Cardiac muscle cell (in vitro differentiated cells and primary cell): ENCODE measurements around the gene PPM1A. TPM values are rescaled to one million over a fixed set of nuclear protein-coding genes. Genes with fewer than 3 reads are reported as not detected.

ENCODE experiments used
- DNase-seq, 2 donors: peaks; one replicate each; pipeline versions ENCODE4 v3.0.0 to v3.0.0-alpha.2; 2010 to 2017; ENCODE audit warnings: low read depth in 1 of 2, low spot score in 1 of 2
- H3K27ac ChIP-seq: fragments of 200-600 bp; sonication (generic); 2 replicates; pipeline ENCODE4 v1.5.1; 2016
- H3K27me3 ChIP-seq: fragments of 200-600 bp; sonication (generic); 2 replicates; pipeline ENCODE4 v1.6.0; 2016; ENCODE audit warnings: control low read depth
- H3K36me3 ChIP-seq: fragments of 200-600 bp; sonication (generic); 2 replicates; pipeline ENCODE4 v1.5.1; 2016; ENCODE audit warnings: control low read depth
- H3K4me1 ChIP-seq: fragments of 200-600 bp; sonication (generic); 2 replicates; pipeline ENCODE4 v1.8.1; 2017; ENCODE audit warnings: low read depth, mild to moderate bottlenecking, mixed run types
- H3K4me3 ChIP-seq: fragments of 200-600 bp; sonication (generic); 2 replicates; pipeline ENCODE4 v1.5.1; 2016; ENCODE audit warnings: mild to moderate bottlenecking
- H3K9me3 ChIP-seq: fragments of 200-600 bp; sonication (generic); 2 replicates; pipeline ENCODE4 v1.5.1; 2017; ENCODE audit warnings: low read depth, mild to moderate bottlenecking, control low read depth
- CTCF ChIP-seq: IDR thresholded peaks from 2 replicates; pipeline ENCODE4 v1.5.1; 2012; ENCODE audit warnings: low read depth, mild to moderate bottlenecking, low read length
- polyA plus RNA-seq: library from polyadenylated mRNA; unstranded; fragments of >200 nt; fragmentation: Nextera tagmentation; extraction: Ambion mirVana; gene quantifications from 2 replicates; pipeline ENCODE4 v1.2.1, GENCODE V29; 2016
- total RNA-seq: library from RNA; depleted of rRNA; stranded (reverse); fragments of >200 nt; gene quantifications from 2 replicates; pipeline ENCODE4 v1.2.3, GENCODE V29; 2016

Gene PPM1A
- total and polyA plus RNA-seq, 2 experiments from 2014 or later, result 19.6 to 24.1 TPM

GRCh38 chr14:60206837-60207533 lies 42.0 kb upstream of the PPM1A start:
- Histone ChIP-seq H3K4me3 (no peak overlapping the region), H3K9me3 (no peaks in the 10 kb centered on the region)
- TF ChIP-seq CTCF, result no peak

GRCh38 chr14:60210703-60211102 lies 38.3 kb upstream of the PPM1A start:
- Histone ChIP-seq H3K9me3 (no peaks in the 10 kb centered on the region), H3K27ac (no peak overlapping the region), H3K4me3 (no peak overlapping the region), H3K36me3 (no peaks in the 10 kb centered on the region), H3K27me3 (no peaks in the 10 kb centered on the region), H3K4me1 (no peaks in the 10 kb centered on the region)
- DNase-seq, result no peak
- no peak for TF ChIP-seq CTCF

More at GRCh38 chr14:60206837-60207533, 42.0 kb upstream of the PPM1A start:
- Histone ChIP-seq H3K27me3 (no peaks in the 10 kb centered on the region), H3K27ac (no peak overlapping the region), H3K4me1 (peaks cover 12% of the 10 kb centered on the region), H3K36me3 (no peaks in the 10 kb centered on the region)
- no peak for DNase-seq

GRCh38 chr14:60211153-60211552 lies 37.9 kb upstream of the PPM1A start:
- Histone ChIP-seq H3K27me3 (no peaks in the 10 kb centered on the region), H3K27ac (no peak overlapping the region), H3K4me1 (no peaks in the 10 kb centered on the region), H3K9me3 (no peaks in the 10 kb centered on the region), H3K36me3 (no peaks in the 10 kb centered on the region), H3K4me3 (no peak overlapping the region)
- TF ChIP-seq CTCF, result no peak
- DNase-seq, result no peak

GRCh38 chr14:60212503-60213371 lies 36.3 kb upstream of the PPM1A start:
- no peak overlapping the region for H3K4me3 ChIP-seq
- H3K27me3 ChIP-seq, result no peaks in the 10 kb centered on the region
- no peak for TF ChIP-seq CTCF
- H3K9me3 ChIP-seq, result no peaks in the 10 kb centered on the region
- DNase-seq, result no peak
- no peaks in the 10 kb centered on the region for H3K4me1 ChIP-seq
- H3K36me3 ChIP-seq, result no peaks in the 10 kb centered on the region
- no peak overlapping the region for H3K27ac ChIP-seq

GRCh38 chr14:60214003-60214402 lies 35.0 kb upstream of the PPM1A start:
- Histone ChIP-seq H3K36me3 (no peaks in the 10 kb centered on the region), H3K9me3 (no peaks in the 10 kb centered on the region), H3K27ac (no peak overlapping the region), H3K27me3 (no peaks in the 10 kb centered on the region), H3K4me3 (no peak overlapping the region), H3K4me1 (no peaks in the 10 kb centered on the region)
- no peak for DNase-seq
- TF ChIP-seq CTCF, result no peak
